ENCODE results near the gene UNC119. TPM values are rescaled to one million over a fixed set of nuclear protein-coding genes. Genes with fewer than 3 reads are reported as not detected.

Gene UNC119
- total and polyA plus RNA-seq, 12 donors: 26.7 to 80.8 (median 38.8) TPM

GRCh38 chr17:28532050-28532960 is 20.1 kb downstream of the UNC119 start:
- intact Hi-C loops (cut with DNase I): loop anchor here in 1 of 2 donors (5.0 kb wide), 1 partner anchor 35 kb away; no protein-coding TSS in a partner anchor
- DNase-seq: no peak
- Histone ChIP-seq H3K4me1 (replicated peaks in 1 of 2) (no peaks in the 10 kb centered on the region), H3K36me3 (replicated peaks in 1 of 2) (no peaks in the 10 kb centered on the region), H3K4me3 (no peak overlapping the region), H3K27ac (no peak overlapping the region), H3K27me3 (peaks cover 5% of the 10 kb centered on the region), H3K9me3 (replicated peaks in 1 of 3) (no peaks in the 10 kb centered on the region)
- TF ChIP-seq CTCF (IDR thresholded peaks at IDR 0.05): no peak
- no peak for TF ChIP-seq POLR2A (IDR thresholded peaks at IDR 0.05)
- 74 to 77% (median 75%) methylated on average over 5 to 7 of the region's 7 CpGs for WGBS, 4 donors

- Histone ChIP-seq H3K4me1 (replicated peaks in 1 of 2) (no peaks in the 10 kb centered on the region), H3K9me3 (replicated peaks in 1 of 3) (no peaks in the 10 kb centered on the region), H3K36me3 (replicated peaks in 1 of 2) (no peaks in the 10 kb centered on the region), H3K4me3 (no peak overlapping the region), H3K27ac (no peak overlapping the region), H3K27me3 (peaks cover 5% of the 10 kb centered on the region)
- no peak for DNase-seq
- TF ChIP-seq POLR2A (IDR thresholded peaks at IDR 0.05) (no peak), CTCF (IDR thresholded peaks at IDR 0.05) (no peak)
- intact Hi-C loops (cut with DNase I): loop anchor here in 1 of 2 donors (5.0 kb wide), 1 partner anchor 34 kb away; no protein-coding TSS in a partner anchor
- WGBS, 4 donors: 62 to 70% (median 69%) methylated on average over 7 of the region's 7 CpGs
Measured at GRCh38 chr17:28530926-28531325, 21.5 kb downstream of the UNC119 start.

GRCh38 chr17:28530250-28530649 is 22.2 kb downstream of the UNC119 start:
- Histone ChIP-seq H3K4me3 (no peak overlapping the region), H3K27me3 (peaks cover 5% of the 10 kb centered on the region), H3K27ac (no peak overlapping the region), H3K4me1 (replicated peaks in 1 of 2) (no peaks in the 10 kb centered on the region), H3K9me3 (replicated peaks in 1 of 3) (no peaks in the 10 kb centered on the region), H3K36me3 (replicated peaks in 1 of 2) (no peaks in the 10 kb centered on the region)
- TF ChIP-seq CTCF (IDR thresholded peaks at IDR 0.05) (no peak), POLR2A (IDR thresholded peaks at IDR 0.05) (no peak)
- DNase-seq: no peak
- intact Hi-C loops (cut with DNase I): loop anchor here in 1 of 2 donors (5.0 kb wide), 1 partner anchor 33 kb away; no protein-coding TSS in a partner anchor
- WGBS, 4 donors: 65 to 80% (median 72%) methylated on average over 4 of the region's 4 CpGs

- Histone ChIP-seq H3K4me1 (replicated peaks in 1 of 2) (no peaks in the 10 kb centered on the region), H3K36me3 (replicated peaks in 1 of 2) (no peaks in the 10 kb centered on the region), H3K27ac (no peak overlapping the region), H3K9me3 (replicated peaks in 1 of 3) (no peaks in the 10 kb centered on the region), H3K4me3 (no peak overlapping the region), H3K27me3 (peaks cover 5% of the 10 kb centered on the region)
- WGBS, 4 donors: 70 to 91% (median 80%) methylated on average over 3 of the region's 3 CpGs
- TF ChIP-seq POLR2A (IDR thresholded peaks at IDR 0.05) (no peak), CTCF (IDR thresholded peaks at IDR 0.05) (no peak)
- intact Hi-C loops (cut with DNase I): no loop called here
- DNase-seq: no peak
Measured at GRCh38 chr17:28529013-28529400, 23.4 kb downstream of the UNC119 start.

Measured in adrenal gland (tissue), 12 donors.